Uterine smooth muscle cell (primary cell): ENCODE results near the gene WASF1. TPM values are rescaled to one million over a fixed set of nuclear protein-coding genes. Genes with fewer than 3 reads are reported as not detected.

ENCODE experiments used
- total RNA-seq: library from RNA; depleted of rRNA; stranded (reverse); fragments of >200 nt; gene quantifications from 2 replicates; pipeline ENCODE4 v1.2.3, GENCODE V29; 2014

Gene WASF1
- total RNA-seq = 9.0 and 10.7 TPM in 2 replicates

GRCh38 chr6:110179406-110180227 is at the start of gene WASF1:
TSS of gene WASF1 (minus strand) at chr6:110179670. CDS start at chr6:110127601, 52,069 bp downstream.

GRCh38 chr6:110180228-110181008 is 948 bp upstream of the WASF1 start, which contains the start of gene CDC40:
TSS of gene CDC40 (plus strand) at chr6:110180427. CDS start at chr6:110180445, 18 bp downstream.

Other genes starting within 250 kb of the WASF1 start
- not detected in 2 replicates for gene GPR6, start 201.4 kb downstream of the WASF1 start, total RNA-seq
- gene CDC40, start 757 bp upstream of the WASF1 start, total RNA-seq = 24.7 and 25.1 TPM in 2 replicates
- gene METTL24, start 178.7 kb upstream of the WASF1 start, total RNA-seq = 0.50 and 0.55 TPM in 2 replicates
- gene DDO, start 235.9 kb upstream of the WASF1 start, total RNA-seq = 2.9 and 3.0 TPM in 2 replicates